Aorta (tissue), 5 donors: Measurements from ENCODE around the gene SHPK. TPM values are rescaled to one million over a fixed set of nuclear protein-coding genes. Genes with fewer than 3 reads are reported as not detected.
"Not testable (repeated sequence)": the region's sequence is repeated elsewhere in the genome, so short reads cannot be mapped to it uniquely, and the experiment has no call there.

ENCODE experiments used
- ATAC-seq: fragments of 200-7000 bp; cut with Tn5 transposase; one replicate; pipeline ENCODE4 v1.9.1; 2022; ENCODE audit warnings: moderate library complexity; ENCODE audit not compliant: low FRiP score
- DNase-seq, 2 donors: peaks; one replicate each; pipeline ENCODE4 v3.0.0-alpha.2; 2020
- H3K27ac ChIP-seq, 2 donors: one replicate each; pipeline ENCODE4 v1.5.1; 2013; ENCODE audit warnings: low read length in 2 of 2, mild to moderate bottlenecking in 2 of 2, moderate library complexity in 2 of 2, control low read depth in 1 of 2, inconsistent platforms in 1 of 2, low read depth in 1 of 2
- H3K27me3 ChIP-seq, 2 donors: one replicate each; pipeline ENCODE4 v1.6.1; 2013; ENCODE audit warnings: control low read depth in 1 of 2, low read length in 1 of 2, mild to moderate bottlenecking in 1 of 2, moderate library complexity in 1 of 2; ENCODE audit not compliant: insufficient read depth in 2 of 2, control insufficient read depth in 1 of 2
- H3K36me3 ChIP-seq, 2 donors: one replicate each; pipeline ENCODE4 v1.6.1; 2013; ENCODE audit warnings: control low read depth in 1 of 2, low read length in 1 of 2, mild to moderate bottlenecking in 1 of 2; ENCODE audit not compliant: insufficient read depth in 2 of 2, control insufficient read depth in 1 of 2
- H3K4me1 ChIP-seq, 2 donors: one replicate each; pipeline ENCODE4 v1.6.1; 2013; ENCODE audit warnings: low read length in 2 of 2, control low read depth in 1 of 2, mild to moderate bottlenecking in 1 of 2, moderate library complexity in 1 of 2; ENCODE audit not compliant: insufficient read depth in 2 of 2, control insufficient read depth in 1 of 2
- H3K4me3 ChIP-seq, 2 donors: one replicate each; pipeline ENCODE4 v1.5.1; 2013; ENCODE audit warnings: low read length in 2 of 2, control low read depth in 1 of 2, mild to moderate bottlenecking in 1 of 2
- H3K9me3 ChIP-seq: one replicate; pipeline ENCODE4 v1.6.1; 2013; ENCODE audit warnings: mild to moderate bottlenecking, low read length; ENCODE audit not compliant: control insufficient read depth
- WGBS, 2 donors: extraction: QIAGEN DNeasy Blood & Tissue Kit; methylation state at CpG; one replicate each; pipeline ENCODE4 v1.1.7; 2013; 5-methylcytosine and 5-hydroxymethylcytosine counted together
- intact Hi-C, 2 donors: fragments of 100-400 bp; cut with DNase I; formaldehyde crosslinking; loops; one replicate each; pipeline versions ENCODE4 v1.14.2 to v1.15.0; 2022
- polyA plus RNA-seq, 2 donors: library from polyadenylated mRNA; stranded (reverse); fragments of 200-250 nt; gene quantifications; one replicate each; pipeline ENCODE4 v1.2.3, GENCODE V29; 2013
- total RNA-seq, 2 donors: library from RNA; stranded (reverse); fragmentation: NEBNext Ultra II Directional; extraction: Animal tissue kit (Norgen Biotek cat#: 25700); gene quantifications; one replicate each; pipeline ENCODE4 v1.2.1, GENCODE V29; 2021
- donor health status: healthy with polysubstance abuse.
- donor health status: Bipolar disorder and iron deficiency.
- donor health status: DM: no; HTN: no; CAD: no.
- donor health status: DM: no; HTN: no; CAD: no.
- donor health status: DM: yes; HTN: yes; CAD: no.

Gene SHPK
- total and polyA plus RNA-seq, 4 donors, result 4.3 to 15.8 (median 7.1) TPM

- Histone ChIP-seq H3K36me3 (peaks cover 0 to 3% of the 10 kb centered on the region in 2 donors), H3K4me3 (no peak overlapping the region), H3K4me1 (no peaks in the 10 kb centered on the region), H3K27ac (no peak overlapping the region), H3K9me3 (no peaks in the 10 kb centered on the region), H3K27me3 (no peaks in the 10 kb centered on the region)
- intact Hi-C loops, result no loop called here
- ATAC-seq (no peak), DNase-seq (peak in 1 of 2 donors; percentile 66)
- 95 to 97% methylated on average over 15 of the region's 15 CpGs for WGBS, 2 donors
Observed at GRCh38 chr17:3590768-3591167, 45.3 kb downstream of the SHPK start.

GRCh38 chr17:3590231-3590630 lies 45.8 kb downstream of the SHPK start:
- 91 to 94% methylated on average over 15 of the region's 15 CpGs for WGBS, 2 donors
- intact Hi-C loops, result no loop called here
- Histone ChIP-seq H3K9me3 (no peaks in the 10 kb centered on the region), H3K27me3 (no peaks in the 10 kb centered on the region), H3K4me3 (no peak overlapping the region), H3K27ac (no peak overlapping the region), H3K4me1 (no peaks in the 10 kb centered on the region), H3K36me3 (peaks cover 0 to 5% of the 10 kb centered on the region in 2 donors)
- ATAC-seq, result no peak
- peak in 1 of 2 donors; percentile 72 for DNase-seq

- 96% methylated on average over 22 of the region's 22 CpGs for WGBS, 2 donors
- Histone ChIP-seq H3K4me1 (no peaks in the 10 kb centered on the region), H3K36me3 (peaks cover 0 to 5% of the 10 kb centered on the region in 2 donors), H3K9me3 (no peaks in the 10 kb centered on the region), H3K27me3 (no peaks in the 10 kb centered on the region), H3K27ac (no peak overlapping the region), H3K4me3 (no peak overlapping the region)
- DNase-seq, result peak in 1 of 2 donors; percentile 71
- intact Hi-C loops, result no loop called here
- no peak for ATAC-seq
Observed at GRCh38 chr17:3589784-3590183, 46.3 kb downstream of the SHPK start.

DNA sequence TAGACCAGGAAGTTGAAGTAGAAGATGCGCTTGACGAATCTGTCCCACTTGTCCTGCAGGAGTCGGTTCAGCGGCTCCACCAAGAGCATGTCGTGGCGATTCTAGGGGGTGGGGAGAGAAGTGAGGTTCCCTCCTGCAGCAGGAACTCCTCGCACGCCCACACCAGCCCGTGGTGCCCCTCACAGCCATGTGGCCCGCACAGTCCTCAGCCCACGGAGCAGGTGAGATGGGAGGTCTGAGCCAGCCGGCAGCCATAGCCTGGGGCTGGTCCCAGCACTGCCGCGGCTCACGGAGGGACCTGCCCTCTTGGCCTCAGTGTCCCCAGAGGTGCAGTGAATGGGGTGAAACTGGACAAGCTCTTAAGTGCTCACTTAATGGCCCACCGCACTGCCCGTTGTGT lies 50.2 kb downstream of the SHPK start:
- no peak for ATAC-seq
- Histone ChIP-seq H3K36me3 (peaks cover 0 to 7% of the 10 kb centered on the region in 2 donors), H3K27ac (no peak overlapping the region), H3K4me1 (no peaks in the 10 kb centered on the region), H3K9me3 (no peaks in the 10 kb centered on the region), H3K27me3 (no peaks in the 10 kb centered on the region), H3K4me3 (no peak overlapping the region)
- intact Hi-C loops, result no loop called here
- WGBS, 2 donors, result 95% methylated on average over 17 of the region's 17 CpGs
- peak in 1 of 2 donors; percentile 69 for DNase-seq

GRCh38 chr17:3583456-3583855 lies 52.6 kb downstream of the SHPK start:
- no peak for ATAC-seq
- 94 to 95% methylated on average over 9 of the region's 9 CpGs for WGBS, 2 donors

GRCh38 chr17:3582915-3583314 lies 53.1 kb downstream of the SHPK start:
- no peaks in the 10 kb centered on the region for H3K27me3 ChIP-seq
- intact Hi-C loops, result no loop called here
- ATAC-seq, result no peak
- no peak overlapping the region for H3K4me3 ChIP-seq
- H3K36me3 ChIP-seq, result peaks cover 0 to 6% of the 10 kb centered on the region in 2 donors
- H3K9me3 ChIP-seq, result no peaks in the 10 kb centered on the region
- DNase-seq, result no peak
- WGBS, 2 donors, result 96 to 97% methylated on average over 9 of the region's 9 CpGs
- no peaks in the 10 kb centered on the region for H3K4me1 ChIP-seq
- H3K27ac ChIP-seq, result no peak overlapping the region

More at GRCh38 chr17:3583456-3583855, 52.6 kb downstream of the SHPK start:
- no peak overlapping the region for H3K27ac ChIP-seq
- no peaks in the 10 kb centered on the region for H3K9me3 ChIP-seq
- H3K4me1 ChIP-seq, result no peaks in the 10 kb centered on the region
- peaks cover 0 to 6% of the 10 kb centered on the region in 2 donors for H3K36me3 ChIP-seq
- no peak for DNase-seq
- no peaks in the 10 kb centered on the region for H3K27me3 ChIP-seq
- no peak overlapping the region for H3K4me3 ChIP-seq
- intact Hi-C loops, result no loop called here

- H3K36me3 ChIP-seq, ATAC-seq, H3K4me1 ChIP-seq, DNase-seq, H3K4me3 ChIP-seq, intact Hi-C loops, H3K27ac ChIP-seq, H3K27me3 ChIP-seq, H3K9me3 ChIP-seq: not testable (repeated sequence)
- 74 to 93% methylated on average over 4 of the region's 4 CpGs for WGBS, 2 donors
Observed at GRCh38 chr17:3578667-3579066, 57.4 kb downstream of the SHPK start.

DNA sequence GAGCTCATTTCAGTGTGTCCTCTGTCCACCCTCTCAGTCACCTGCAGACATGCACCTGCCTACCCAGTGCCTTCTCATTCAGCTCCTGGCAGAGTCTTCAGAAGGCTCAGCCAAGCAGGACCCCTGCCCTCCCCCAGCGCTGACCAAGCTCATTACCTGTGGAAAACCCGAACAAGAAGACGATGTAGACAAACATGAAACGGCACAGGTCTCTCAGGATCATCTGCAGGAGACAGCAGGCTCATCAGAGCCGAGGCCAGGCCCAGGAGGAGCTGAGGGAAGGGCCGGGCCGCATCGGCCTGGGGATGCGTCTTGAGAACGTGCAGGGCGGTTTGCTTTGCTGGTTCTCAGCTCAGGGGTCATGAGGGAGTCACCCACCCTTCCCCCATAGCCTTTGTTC lies 59.1 kb downstream of the SHPK start:
- 90 to 92% methylated on average over 11 of the region's 11 CpGs for WGBS, 2 donors
- no peak overlapping the region for H3K4me3 ChIP-seq
- H3K27me3 ChIP-seq, result no peaks in the 10 kb centered on the region
- peaks cover 0 to 1% of the 10 kb centered on the region in 2 donors for H3K36me3 ChIP-seq
- intact Hi-C loops, result no loop called here
- H3K4me1 ChIP-seq, result no peaks in the 10 kb centered on the region
- no peak for ATAC-seq
- no peak for DNase-seq
- no peaks in the 10 kb centered on the region for H3K9me3 ChIP-seq
- H3K27ac ChIP-seq, result no peak overlapping the region

DNA sequence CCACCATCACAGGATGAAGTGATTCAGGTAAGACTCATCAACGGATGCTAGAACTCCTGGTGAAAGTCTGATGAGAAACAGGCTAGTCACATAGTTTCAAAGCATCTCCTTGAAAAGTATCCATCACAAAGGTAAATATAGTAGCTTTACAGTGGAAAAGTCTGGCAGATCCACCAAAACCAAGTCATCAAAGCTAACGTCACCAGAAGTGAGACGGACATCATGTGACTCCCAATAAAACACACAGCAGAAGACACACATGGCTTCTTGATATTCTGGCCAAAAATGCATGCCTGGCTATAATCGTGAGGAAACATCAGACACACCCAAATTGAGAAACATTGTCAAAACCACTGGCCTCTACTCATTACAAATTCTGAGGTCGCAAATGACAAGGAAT lies 60.5 kb downstream of the SHPK start:
- no peak overlapping the region for H3K4me3 ChIP-seq
- no peak overlapping the region for H3K27ac ChIP-seq
- WGBS, 2 donors, result 81 to 86% methylated on average over 5 of the region's 5 CpGs
- DNase-seq (no peak), ATAC-seq (no peak)
- H3K27me3 ChIP-seq, result no peaks in the 10 kb centered on the region
- peaks cover 0 to 1% of the 10 kb centered on the region in 2 donors for H3K36me3 ChIP-seq
- H3K4me1 ChIP-seq, result no peaks in the 10 kb centered on the region
- intact Hi-C loops, result no loop called here
- no peaks in the 10 kb centered on the region for H3K9me3 ChIP-seq
